NOMO-1 treated with dmso at 0.1 percent for 144 hours (cell line): Measurements from ENCODE around the gene TEX261.

Experiments used
- DNase-seq: peaks from one replicate; lab custom pipeline; 2025; ENCODE audit not compliant: unreplicated experiment; lab: John Stamatoyannopoulos, UW

TEX261 gene

DNA sequence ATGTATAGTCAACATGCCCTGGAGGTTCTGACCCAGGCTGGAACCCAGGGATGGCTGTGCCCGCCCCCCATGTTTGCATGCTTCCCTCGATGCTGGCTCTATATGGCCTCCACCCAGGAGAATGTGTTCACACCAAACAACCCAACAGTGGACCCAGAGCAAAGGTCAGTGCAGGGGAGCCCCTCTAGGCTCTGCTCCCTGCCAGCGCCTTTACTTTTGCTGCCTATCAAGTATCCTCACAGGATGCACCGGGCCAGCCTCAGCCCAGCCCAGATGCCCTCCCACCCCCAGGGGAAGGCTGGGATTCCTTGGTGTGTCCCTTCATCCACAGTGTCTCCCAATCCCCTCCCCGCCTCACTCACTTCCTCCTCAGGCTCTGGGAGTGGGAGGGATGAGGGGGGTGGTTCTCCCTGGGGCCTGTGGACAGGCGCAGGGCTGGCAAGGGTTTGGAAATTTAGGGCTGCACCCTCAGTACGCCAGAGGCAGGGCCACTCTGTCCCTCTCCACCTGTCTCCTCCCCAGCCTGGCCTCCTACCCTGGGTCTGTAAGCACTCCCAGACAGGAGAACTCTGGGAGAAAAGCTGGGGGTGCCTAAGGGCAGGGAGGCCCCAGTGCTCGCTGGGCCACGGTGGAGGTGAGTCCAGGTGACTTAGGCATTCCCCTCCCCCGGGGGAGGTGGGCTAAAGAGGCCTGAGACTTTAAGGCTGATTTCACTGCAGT lies 56.6 kb downstream of the TEX261 start:
- DNase-seq: no peak

DNA sequence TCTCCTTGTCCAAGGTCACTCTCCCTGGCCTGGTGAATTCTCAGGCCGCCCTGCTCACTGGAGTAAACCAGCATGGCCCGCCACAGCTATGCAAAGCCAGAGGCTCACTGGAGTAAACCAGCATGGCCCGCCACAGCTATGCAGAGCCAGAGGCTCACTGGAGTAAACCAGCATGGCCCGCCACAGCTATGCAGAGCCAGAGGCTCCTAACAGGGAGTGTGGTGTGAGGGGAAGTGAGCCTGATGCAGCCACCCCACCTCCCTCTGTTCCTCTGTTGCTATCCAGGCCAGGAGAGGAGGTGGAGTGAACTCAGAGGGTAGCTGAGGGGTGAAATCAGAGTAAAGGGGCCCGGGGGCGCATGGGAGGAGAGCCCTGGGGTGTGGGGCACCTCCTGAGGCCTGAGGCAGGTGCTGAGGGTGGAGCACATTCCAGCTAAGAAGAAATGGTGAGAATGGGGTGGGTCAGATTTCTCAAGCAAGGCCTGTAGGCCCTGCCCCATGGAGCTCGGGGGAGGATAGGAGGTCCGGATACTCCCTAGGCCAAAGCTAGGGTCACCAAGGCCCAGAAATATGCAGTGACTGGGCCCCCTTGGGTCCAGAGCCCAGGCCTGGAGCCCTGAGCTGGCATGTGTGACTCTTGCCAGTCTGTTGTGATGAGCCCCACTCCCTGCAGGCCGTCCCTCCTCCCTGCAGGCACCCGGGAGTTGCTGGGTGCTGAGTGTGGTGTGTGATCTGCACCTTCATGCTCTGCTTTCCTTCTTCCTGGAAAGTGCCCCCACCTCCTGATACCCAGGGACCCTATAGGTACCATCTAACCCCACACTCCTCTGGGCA lies 57.5 kb downstream of the TEX261 start:
- no peak for DNase-seq

DNA sequence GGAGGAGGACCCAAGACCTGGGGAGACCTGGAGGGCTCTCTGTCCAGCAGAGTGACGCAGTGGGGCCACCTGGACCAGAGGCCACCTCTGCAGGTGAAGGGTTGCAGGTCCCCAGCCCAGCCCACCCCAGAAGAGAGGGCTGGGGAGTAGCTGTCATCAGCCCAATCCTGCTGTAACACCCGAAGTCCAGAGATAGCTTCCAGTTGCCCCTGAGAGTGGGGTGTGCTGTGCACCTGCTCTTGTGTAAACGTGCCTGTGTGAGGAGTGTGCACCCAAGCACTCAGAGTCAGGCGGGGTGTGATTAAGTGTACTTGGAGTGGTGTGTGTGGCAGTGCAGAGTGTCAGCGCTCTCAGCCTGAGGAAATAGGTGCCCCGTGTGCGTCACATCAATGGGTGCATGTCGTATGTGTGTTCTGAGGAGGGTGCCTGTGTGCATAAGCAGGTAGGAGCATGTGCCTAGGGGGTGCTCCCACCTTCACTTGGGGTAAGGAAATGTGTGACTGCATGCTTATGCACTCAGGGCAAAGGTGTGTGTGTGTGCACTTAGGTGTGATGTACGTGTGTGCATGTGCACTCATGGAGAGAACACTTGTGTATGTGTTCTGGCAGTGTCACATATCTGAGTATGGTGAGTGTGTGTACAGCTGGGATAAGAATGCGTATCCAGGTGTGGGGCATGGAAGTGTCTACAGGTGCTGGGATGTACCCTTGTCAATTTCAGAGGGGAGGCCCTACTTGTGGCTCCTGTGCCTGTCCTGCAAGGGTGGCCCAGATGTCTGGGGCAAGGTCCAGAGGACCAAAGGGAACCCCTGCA lies 58.3 kb downstream of the TEX261 start:
- no peak for DNase-seq
